MCF 10A (cell line): Measurements from ENCODE around the gene PLA2G4E. TPM values are rescaled to one million over a fixed set of nuclear protein-coding genes. Genes with fewer than 3 reads are reported as not detected.

ENCODE experiments used
- BruUV-seq: library from RNA; stranded (reverse); fragments of 400-500 nt; replicated peaks from 2 replicates; lab custom pipeline; 2021; lab: Mats Ljungman, UMichigan
- CTCF ChIA-PET: fragments of 300-600 bp; sonication (Branson Sonifier 250); formaldehyde crosslinking; extraction: SDS; loops from one replicate; lab custom pipeline; 2021; ENCODE audit warnings: antibody characterized with exemption, inconsistent platforms; lab: Yijun Ruan, JAX
- POLR2A ChIA-PET: fragments of 300-600, 350-650 bp; sonication (Branson Sonifier 250); formaldehyde crosslinking; extraction: SDS; loops from one replicate; lab custom pipeline; 2020; ENCODE audit warnings: antibody characterized with exemption, inconsistent platforms; lab: Yijun Ruan, JAX
- DNase-seq: peaks from one replicate; pipeline ENCODE4 v3.0.0-alpha.2; 2018; ENCODE audit not compliant: unreplicated experiment
- H3K27ac Mint-ChIP-seq: one replicate; pipeline ENCODE4 v1.8.0; 2022; ENCODE audit warnings: mild to moderate bottlenecking, low read depth, mixed read lengths; ENCODE audit not compliant: unreplicated experiment
- H3K27me3 Mint-ChIP-seq: one replicate; pipeline ENCODE4 v1.8.0; 2022; ENCODE audit warnings: mixed read lengths; ENCODE audit not compliant: insufficient read depth, unreplicated experiment
- H3K36me3 Mint-ChIP-seq: one replicate; pipeline ENCODE4 v1.8.0; 2022; ENCODE audit warnings: mild to moderate bottlenecking, moderate library complexity, mixed read lengths; ENCODE audit not compliant: insufficient read depth, unreplicated experiment
- H3K4me1 Mint-ChIP-seq: one replicate; pipeline ENCODE4 v1.8.0; 2022; ENCODE audit warnings: mixed read lengths; ENCODE audit not compliant: insufficient read depth, unreplicated experiment
- H3K4me3 Mint-ChIP-seq: one replicate; pipeline ENCODE4 v1.8.0; 2022; ENCODE audit warnings: mild to moderate bottlenecking, moderate library complexity, mixed read lengths; ENCODE audit not compliant: unreplicated experiment
- H3K9me3 Mint-ChIP-seq: one replicate; pipeline ENCODE4 v1.8.0; 2022; ENCODE audit warnings: mixed read lengths; ENCODE audit not compliant: unreplicated experiment
- intact Hi-C: fragments of 100-400 bp; cut with micrococcal nuclease; formaldehyde crosslinking; loops from 2 replicates; pipeline ENCODE4 v1.14.1; 2022
- total RNA-seq: library from RNA; stranded (reverse); gene quantifications from 2 replicates; pipeline ENCODE4 v1.2.3, GENCODE V29; 2022
- TF ChIP-seq, protein P1 (sequence below): fragments of 200-600 bp; IDR thresholded peaks from one replicate; pipeline ENCODE4 v1.8.0; 2022; ENCODE audit warnings: antibody characterized with exemption, mild to moderate bottlenecking; ENCODE audit not compliant: unreplicated experiment

PLA2G4E gene
- total RNA-seq, 1 experiment from 2014 or later, result 0.12 TPM

DNA sequence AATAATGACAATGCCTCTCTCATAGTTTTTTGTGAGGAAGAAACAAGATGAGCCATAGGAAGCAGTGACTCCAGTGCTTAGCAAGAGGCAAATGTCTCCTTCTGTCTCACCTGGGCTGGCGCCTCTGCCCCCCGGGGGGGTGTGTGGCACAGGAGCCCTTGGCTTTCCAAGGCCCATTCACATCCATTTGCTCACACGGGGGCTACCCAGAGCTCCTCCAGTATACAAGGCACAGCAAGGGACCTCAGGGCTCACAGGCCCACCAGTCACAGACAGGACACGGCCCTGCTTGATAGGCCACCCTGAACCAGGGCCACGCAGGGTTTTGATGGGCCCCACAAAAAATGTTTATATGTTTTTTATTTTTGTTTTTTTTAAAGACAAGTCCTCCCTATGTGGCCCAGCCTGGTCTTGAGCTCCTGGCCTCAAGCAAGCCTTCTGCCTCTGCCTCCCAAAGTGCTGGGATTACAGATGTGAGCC, 26.6 kb downstream of the PLA2G4E start:
- TF ChIP-seq, protein P1, sequence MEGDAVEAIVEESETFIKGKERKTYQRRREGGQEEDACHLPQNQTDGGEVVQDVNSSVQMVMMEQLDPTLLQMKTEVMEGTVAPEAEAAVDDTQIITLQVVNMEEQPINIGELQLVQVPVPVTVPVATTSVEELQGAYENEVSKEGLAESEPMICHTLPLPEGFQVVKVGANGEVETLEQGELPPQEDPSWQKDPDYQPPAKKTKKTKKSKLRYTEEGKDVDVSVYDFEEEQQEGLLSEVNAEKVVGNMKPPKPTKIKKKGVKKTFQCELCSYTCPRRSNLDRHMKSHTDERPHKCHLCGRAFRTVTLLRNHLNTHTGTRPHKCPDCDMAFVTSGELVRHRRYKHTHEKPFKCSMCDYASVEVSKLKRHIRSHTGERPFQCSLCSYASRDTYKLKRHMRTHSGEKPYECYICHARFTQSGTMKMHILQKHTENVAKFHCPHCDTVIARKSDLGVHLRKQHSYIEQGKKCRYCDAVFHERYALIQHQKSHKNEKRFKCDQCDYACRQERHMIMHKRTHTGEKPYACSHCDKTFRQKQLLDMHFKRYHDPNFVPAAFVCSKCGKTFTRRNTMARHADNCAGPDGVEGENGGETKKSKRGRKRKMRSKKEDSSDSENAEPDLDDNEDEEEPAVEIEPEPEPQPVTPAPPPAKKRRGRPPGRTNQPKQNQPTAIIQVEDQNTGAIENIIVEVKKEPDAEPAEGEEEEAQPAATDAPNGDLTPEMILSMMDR, result no peak
- no peak overlapping the region for H3K4me3 Mint-ChIP-seq
- BruUV-seq, result no TSS peak
- no peak overlapping the region for H3K27ac Mint-ChIP-seq
- ChIA-PET CTCF (interaction anchor here (1.4 to 6.6 kb wide), 3 partner anchors 66 to 90 kb away, joined by 7 to 69 read pairs (median 11); no protein-coding TSS in a partner anchor), POLR2A (interaction anchor here (0.9 to 1.4 kb wide), 2 partner anchors 31 to 37 kb away, joined by 3 to 4 read pairs; no protein-coding TSS in a partner anchor)
- no peaks in the 10 kb centered on the region for H3K9me3 Mint-ChIP-seq
- DNase-seq, result no peak
- no peaks in the 10 kb centered on the region for H3K4me1 Mint-ChIP-seq
- intact Hi-C loops, result no loop called here
- H3K36me3 Mint-ChIP-seq, result no peaks in the 10 kb centered on the region
- H3K27me3 Mint-ChIP-seq, result no peaks in the 10 kb centered on the region

DNA sequence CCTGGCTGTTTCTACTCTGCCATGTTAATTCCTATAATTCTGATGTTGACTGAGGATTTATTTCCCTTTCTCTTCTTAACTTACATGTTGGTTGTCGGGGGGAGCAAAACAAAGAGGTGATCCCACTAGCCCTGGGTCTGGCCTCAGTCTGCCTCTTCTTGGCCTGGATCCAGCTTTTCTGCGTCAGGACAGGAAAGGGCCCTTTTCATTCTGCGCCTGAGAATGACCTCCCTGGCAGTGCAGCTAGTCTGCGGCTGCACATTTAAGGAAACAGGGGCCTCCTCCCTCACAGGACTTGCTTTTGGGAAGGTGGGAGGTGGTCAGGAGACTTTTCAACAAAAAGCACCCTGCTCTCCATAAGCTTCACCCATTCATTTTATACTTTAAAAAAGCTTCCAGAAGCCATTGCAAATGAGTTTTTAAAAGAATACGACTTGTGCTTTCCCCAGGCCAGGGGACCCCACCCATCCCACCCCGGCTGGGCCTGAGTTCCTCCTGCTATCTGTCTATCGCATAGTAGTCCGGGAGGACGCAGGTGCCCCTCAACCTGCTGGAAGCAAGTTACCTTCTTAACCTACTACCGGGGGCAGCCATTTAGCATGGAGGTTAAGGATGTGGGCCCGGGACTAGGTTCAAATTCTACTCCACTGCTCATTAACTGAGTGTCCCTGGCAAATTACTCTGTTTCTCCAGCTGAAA, 27.2 kb downstream of the PLA2G4E start:
- ChIA-PET CTCF (interaction anchor here (0.6 to 6.6 kb wide), 5 partner anchors 26 to 90 kb away, joined by 3 to 69 read pairs (median 8); no protein-coding TSS in a partner anchor), POLR2A (interaction anchor here (0.6 to 1.3 kb wide), 3 partner anchors 32 to 290 kb away, joined by 3 to 4 read pairs (median 4); no protein-coding TSS in a partner anchor)
- Mint-ChIP-seq H3K27ac (no peak overlapping the region), H3K4me3 (no peak overlapping the region), H3K9me3 (no peaks in the 10 kb centered on the region), H3K36me3 (no peaks in the 10 kb centered on the region), H3K27me3 (no peaks in the 10 kb centered on the region), H3K4me1 (no peaks in the 10 kb centered on the region)
- TF ChIP-seq, protein P1, result no peak
- no peak for DNase-seq
- BruUV-seq, result no TSS peak
- intact Hi-C loops, result no loop called here

DNA sequence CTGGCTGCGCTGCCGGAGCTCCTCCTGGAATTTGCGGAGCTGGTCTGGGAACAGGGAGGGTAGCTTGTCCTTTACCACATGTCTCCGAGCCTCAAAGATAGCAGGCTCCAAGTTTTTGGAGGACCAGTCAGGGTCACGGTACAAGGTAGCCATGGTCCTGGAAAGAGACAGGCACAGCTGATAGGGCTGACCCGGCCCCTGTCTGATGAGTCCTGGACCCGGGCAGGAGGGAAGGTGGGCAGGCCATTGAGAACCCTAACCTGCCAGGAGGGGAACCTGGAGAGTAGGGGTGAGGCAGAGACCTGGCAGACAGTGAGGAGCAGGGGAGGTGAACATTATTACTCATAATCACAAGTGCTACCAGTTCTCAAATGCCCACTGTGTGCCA, 28.0 kb downstream of the PLA2G4E start:
- Mint-ChIP-seq H3K27me3 (no peaks in the 10 kb centered on the region), H3K27ac (no peak overlapping the region), H3K4me3 (no peak overlapping the region), H3K4me1 (no peaks in the 10 kb centered on the region), H3K9me3 (no peaks in the 10 kb centered on the region), H3K36me3 (no peaks in the 10 kb centered on the region)
- CTCF ChIA-PET, result interaction anchor here (0.6 to 6.6 kb wide), 6 partner anchors 27 to 91 kb away, joined by 3 to 69 read pairs (median 6); no protein-coding TSS in a partner anchor
- intact Hi-C loops, result no loop called here
- no peak for DNase-seq
- TF ChIP-seq, protein P1, result no peak
- no TSS peak for BruUV-seq
- POLR2A ChIA-PET, result interaction anchor here (0.6 to 1.3 kb wide), 2 partner anchors 64 to 291 kb away, joined by 3 to 4 read pairs; no protein-coding TSS in a partner anchor

DNA sequence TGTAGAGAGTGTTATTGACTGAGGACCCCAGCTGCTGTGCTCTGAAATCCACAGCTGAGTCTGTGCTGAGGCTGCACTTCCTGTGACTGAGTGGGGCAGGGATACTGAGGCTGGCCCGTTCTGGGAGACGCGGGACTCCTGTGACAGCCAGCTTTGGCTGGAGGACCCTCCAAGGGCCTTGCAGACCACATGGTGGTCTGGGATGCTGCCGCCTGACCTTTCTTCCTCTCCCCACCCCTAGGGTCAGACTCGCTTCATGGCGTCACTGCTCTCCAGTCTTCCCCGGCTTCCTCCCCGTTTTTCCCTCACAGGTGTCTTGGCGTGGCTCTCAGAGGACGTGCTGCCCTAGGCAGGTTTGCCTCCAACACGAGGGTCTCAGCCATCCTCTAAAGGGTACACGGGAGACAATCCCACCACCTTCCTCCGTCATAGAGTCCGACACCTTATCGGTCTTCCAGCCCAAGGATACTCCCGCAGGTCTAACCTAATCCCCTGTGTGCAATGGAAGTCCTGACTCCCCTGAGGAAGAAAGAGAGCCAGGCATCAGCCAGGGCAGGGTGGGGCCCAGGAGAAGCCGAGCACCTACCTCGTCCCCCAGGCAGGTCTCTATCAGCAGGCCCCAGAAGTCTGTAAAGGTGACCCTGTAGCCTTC, 28.6 kb downstream of the PLA2G4E start:
- Mint-ChIP-seq H3K27me3 (no peaks in the 10 kb centered on the region), H3K9me3 (no peaks in the 10 kb centered on the region), H3K4me3 (no peak overlapping the region), H3K27ac (no peak overlapping the region), H3K36me3 (no peaks in the 10 kb centered on the region), H3K4me1 (no peaks in the 10 kb centered on the region)
- no TSS peak for BruUV-seq
- no peak for DNase-seq
- TF ChIP-seq, protein P1, result no peak
- ChIA-PET POLR2A (interaction anchor here (1.3 kb wide), 1 partner anchor 65 kb away, joined by 4 read pairs; no protein-coding TSS in a partner anchor), CTCF (interaction anchor here (0.7 to 9.5 kb wide), 6 partner anchors 27 to 143 kb away, joined by 3 to 159 read pairs (median 12); no protein-coding TSS in a partner anchor)
- intact Hi-C loops, result no loop called here
